H1 (cell line): ENCODE data around the gene F2RL2. TPM values are rescaled to one million over a fixed set of nuclear protein-coding genes. Genes with fewer than 3 reads are reported as not detected.

Source experiments
- CTCF ChIA-PET: fragments of 300-600 bp; sonication (Branson Sonifier 250); formaldehyde crosslinking; loops from one replicate; lab custom pipeline; 2021; ENCODE audit not compliant: partially characterized antibody; lab: Charles Lee
- POLR2A ChIA-PET: fragments of 300-600 bp; sonication (Branson Sonifier 250); formaldehyde crosslinking; loops from one replicate; lab custom pipeline; 2021; ENCODE audit warnings: inconsistent platforms; ENCODE audit not compliant: partially characterized antibody; lab: Charles Lee
- DNase-seq, 2 experiments: peaks; one replicate each; pipeline versions ENCODE4 v3.0.0 to v3.0.0-alpha.2; 2010 to 2022; ENCODE audit warnings: low spot score in 2 of 2, low read depth in 1 of 2, mixed read lengths in 1 of 2
- FAIRE-seq: peaks from 2 replicates; lab custom pipeline; 2011; peaks lifted over from hg19 to GRCh38; lab: Jason Lieb, UNC
- H2AFZ ChIP-seq: 2 replicates; pipeline ENCODE4 v1.8.1; 2012; ENCODE audit warnings: low read length, inconsistent platforms
- H2AK5ac ChIP-seq: 2 replicates; pipeline ENCODE4 v1.6.1; 2013; ENCODE audit warnings: low read depth, low read length
- H2BK120ac ChIP-seq: replicated peaks from 2 replicates; pipeline ENCODE3; 2013; ENCODE audit warnings: low read depth, low read length, inconsistent platforms
- H2BK12ac ChIP-seq: 2 replicates; pipeline ENCODE4 v1.6.1; 2013; ENCODE audit warnings: low read depth, low read length
- H2BK15ac ChIP-seq: 2 replicates; pipeline ENCODE4 v1.6.1; 2013; ENCODE audit warnings: low read length
- H2BK20ac ChIP-seq: 2 replicates; pipeline ENCODE4 v1.6.1; 2013; ENCODE audit warnings: low read length
- H2BK5ac ChIP-seq: 2 replicates; pipeline ENCODE4 v1.6.1; 2013; ENCODE audit warnings: low read depth, low read length
- H3K14ac ChIP-seq: 2 replicates; pipeline ENCODE4 v1.6.1; 2013; ENCODE audit warnings: inconsistent platforms; ENCODE audit not compliant: insufficient read length
- H3K18ac ChIP-seq: 2 replicates; pipeline ENCODE4 v1.6.1; 2013; ENCODE audit warnings: low read length; ENCODE audit errors: extremely low read depth
- H3K23ac ChIP-seq: 2 replicates; pipeline ENCODE4 v1.6.1; 2013; ENCODE audit warnings: inconsistent platforms; ENCODE audit not compliant: insufficient read length
- H3K23me2 ChIP-seq: 2 replicates; pipeline ENCODE4 v1.6.1; 2013; ENCODE audit warnings: low read depth, low read length
- H3K27ac ChIP-seq: 2 replicates; pipeline ENCODE4 v1.6.1; 2011; ENCODE audit warnings: low read depth, low read length, inconsistent platforms
- H3K27me3 ChIP-seq, 4 experiments: replicated peaks in 1 of 4; 1 replicate in 1 of 4; 2 replicates in 3 of 4; pipeline versions ENCODE4 v1.6.1 to v1.8.1; 2011 to 2013; ENCODE audit warnings: low read length in 3 of 4, mild to moderate bottlenecking in 3 of 4, inconsistent platforms in 2 of 4, mixed read lengths in 2 of 4, moderate library complexity in 1 of 4; ENCODE audit not compliant: control insufficient read depth in 3 of 4, insufficient read depth in 3 of 4; ENCODE audit errors: extremely low read depth in 1 of 4
- H3K36me3 ChIP-seq, 4 experiments: 2 replicates each; pipeline versions ENCODE4 v1.6.1 to v1.8.1; 2011 to 2013; ENCODE audit warnings: mild to moderate bottlenecking in 4 of 4, low read length in 3 of 4, moderate library complexity in 2 of 4, control low read depth in 1 of 4, inconsistent platforms in 1 of 4; ENCODE audit not compliant: insufficient read depth in 4 of 4, control insufficient read depth in 2 of 4
- H3K4ac ChIP-seq: replicated peaks from 2 replicates; pipeline ENCODE3; 2013; ENCODE audit warnings: low read length, low read depth, mixed read lengths, inconsistent platforms; ENCODE audit not compliant: insufficient read length
- H3K4me1 ChIP-seq, 4 experiments: replicated peaks in 1 of 4; 1 replicate in 1 of 4; 2 replicates in 3 of 4; pipeline versions ENCODE4 v1.6.1 to v1.8.1; 2011 to 2013; ENCODE audit warnings: low read length in 3 of 4, inconsistent platforms in 2 of 4, mixed read lengths in 1 of 4; ENCODE audit not compliant: insufficient read depth in 4 of 4, control insufficient read depth in 3 of 4
- H3K4me2 ChIP-seq, 2 experiments: 2 replicates each; pipeline versions ENCODE4 v1.6.1 to v1.8.1; 2011 to 2013; ENCODE audit warnings: low read depth in 2 of 2, low read length in 2 of 2, control low read depth in 1 of 2, inconsistent platforms in 1 of 2, mild to moderate bottlenecking in 1 of 2; ENCODE audit not compliant: insufficient read depth in 1 of 2
- H3K4me3 ChIP-seq, 4 experiments: fragments of 200-600, 300-600 bp in 1 of 4; sonication (generic), shearing (Covaris generic), sonication (Bioruptor Twin) in 1 of 4; 2 replicates each; pipeline versions ENCODE4 v1.5.1 to v1.8.1; 2011 to 2016; ENCODE audit warnings: low read length in 4 of 4, low read depth in 3 of 4, control low read depth in 2 of 4, inconsistent platforms in 2 of 4, mild to moderate bottlenecking in 2 of 4, mixed read lengths in 1 of 4, moderate library complexity in 1 of 4; ENCODE audit not compliant: insufficient read depth in 2 of 4; ENCODE audit errors: extremely low read depth in 1 of 4
- H3K56ac ChIP-seq: replicated peaks from 2 replicates; pipeline ENCODE3; 2013; ENCODE audit warnings: low read depth, mild to moderate bottlenecking, mixed read lengths, low read length, inconsistent platforms; ENCODE audit not compliant: insufficient read length
- H3K79me1 ChIP-seq: 2 replicates; pipeline ENCODE4 v1.6.1; 2013; ENCODE audit warnings: low read depth, low read length, control low read depth
- H3K79me2 ChIP-seq, 2 experiments: 2 replicates each; pipeline versions ENCODE4 v1.6.1 to v1.8.1; 2012 to 2013; ENCODE audit warnings: low read length in 2 of 2, mild to moderate bottlenecking in 2 of 2, inconsistent platforms in 1 of 2; ENCODE audit not compliant: insufficient read depth in 2 of 2, control insufficient read depth in 1 of 2
- H3K9ac ChIP-seq, 4 experiments: replicated peaks in 1 of 4; 1 replicate in 1 of 4; 2 replicates in 3 of 4; pipeline versions ENCODE4 v1.6.1 to v1.8.1; 2011 to 2013; ENCODE audit warnings: low read depth in 3 of 4, low read length in 3 of 4, control low read depth in 2 of 4, mild to moderate bottlenecking in 2 of 4, moderate library complexity in 2 of 4, inconsistent platforms in 1 of 4; ENCODE audit errors: extremely low read depth in 1 of 4
- H3K9me3 ChIP-seq, 2 experiments: 2 replicates each; pipeline versions ENCODE4 v1.6.1 to v1.8.1; 2012 to 2013; ENCODE audit warnings: mild to moderate bottlenecking in 2 of 2, moderate library complexity in 2 of 2, control low read depth in 1 of 2, inconsistent platforms in 1 of 2, low read depth in 1 of 2, low read length in 1 of 2, mixed read lengths in 1 of 2; ENCODE audit not compliant: insufficient read depth in 2 of 2
- H4K20me1 ChIP-seq, 2 experiments: replicated peaks in 1 of 2; 2 replicates each; pipeline versions ENCODE3 to v1.8.1; 2011 to 2013; ENCODE audit warnings: inconsistent platforms in 2 of 2, low read length in 2 of 2, mild to moderate bottlenecking in 1 of 2; ENCODE audit not compliant: insufficient read depth in 2 of 2, control insufficient read depth in 1 of 2
- H4K5ac ChIP-seq: 2 replicates; pipeline ENCODE4 v1.6.1; 2013; ENCODE audit warnings: low read length, low read depth, mixed read lengths, inconsistent platforms; ENCODE audit not compliant: insufficient read length
- H4K8ac ChIP-seq: 2 replicates; pipeline ENCODE4 v1.8.0; 2013; ENCODE audit warnings: mild to moderate bottlenecking, moderate library complexity, low read length, inconsistent platforms; ENCODE audit not compliant: insufficient read depth; ENCODE audit errors: extremely low read depth
- H4K91ac ChIP-seq: replicated peaks from 2 replicates; pipeline ENCODE3; 2013; ENCODE audit warnings: low read length, mixed read lengths, inconsistent platforms; ENCODE audit not compliant: insufficient read length
- CBX5 ChIP-seq: fragments of 300-800, 300-1000 bp; sonication (generic); IDR thresholded peaks from 2 replicates; pipeline ENCODE4 v1.7.1; 2016; ENCODE audit warnings: antibody characterized with exemption, low read length, low read depth
- CREB1 ChIP-seq: IDR thresholded peaks from 2 replicates; pipeline ENCODE4 v1.6.1; 2012; ENCODE audit warnings: inconsistent platforms
- JUND ChIP-seq: IDR thresholded peaks from 2 replicates; pipeline ENCODE4 v1.6.1; 2011; ENCODE audit warnings: mild to moderate bottlenecking, improper control_type of control experiment, low read length
- KDM5A ChIP-seq: fragments of 200-600 bp; IDR thresholded peaks from 2 replicates; pipeline ENCODE4 v1.7.1; 2012; ENCODE audit warnings: mild to moderate bottlenecking, low read length, inconsistent platforms, mixed read lengths
- NANOG ChIP-seq: IDR thresholded peaks from 2 replicates; pipeline ENCODE4 v1.6.1; 2011; ENCODE audit warnings: low read length, low read depth, mild to moderate bottlenecking, inconsistent platforms; ENCODE audit not compliant: insufficient read depth, poor library complexity, severe bottlenecking
- RNF2 ChIP-seq: fragments of 200-900, 300-1000 bp; sonication (generic); IDR thresholded peaks from 2 replicates; pipeline ENCODE4 v1.7.1; 2016; ENCODE audit warnings: borderline replicate concordance, low read depth, mild to moderate bottlenecking, antibody characterized with exemption, low read length; ENCODE audit not compliant: poor library complexity, severe bottlenecking; ENCODE audit errors: missing control alignments
- SP1 ChIP-seq: IDR thresholded peaks from 2 replicates; pipeline ENCODE4 v1.6.1; 2011; ENCODE audit warnings: low read depth, low read length
- SP4 ChIP-seq: IDR thresholded peaks from 2 replicates; pipeline ENCODE4 v1.6.1; 2012; ENCODE audit warnings: low read length, inconsistent platforms
- TAF7 ChIP-seq: optimal IDR thresholded peaks from 2 replicates; pipeline ENCODE3; 2011; ENCODE audit warnings: low read depth, mild to moderate bottlenecking, inconsistent platforms, low read length, moderate library complexity, borderline replicate concordance
- ZNF274 ChIP-seq: IDR thresholded peaks from 2 replicates; pipeline ENCODE4 v1.7.0; 2012; ENCODE audit warnings: low read length, borderline replicate concordance; ENCODE audit errors: extremely low read depth
- polyA plus RNA-seq, 7 experiments: library from polyadenylated mRNA; depleted of rRNA in 3 of 7; stranded (reverse) in 5 of 7; unstranded in 2 of 7; fragments of >200 nt in 5 of 7; fragments of 200-250 nt in 2 of 7; gene quantifications; 1 replicate in 5 of 7; 2 replicates in 1 of 7; 4 replicates in 1 of 7; pipeline versions ENCODE4 v1.2.1 to v1.2.3, GENCODE V29; 2011 to 2013; ENCODE audit warnings: missing spikeins in 2 of 7, mixed read lengths in 2 of 7
- total RNA-seq: library from RNA; stranded (reverse); fragmentation: NEBNext Ultra II Directional; extraction: Animal tissue kit (Norgen Biotek cat#: 25700); gene quantifications from 2 replicates; pipeline ENCODE4 v1.2.1, GENCODE V29; 2021
- TF ChIP-seq, protein P1 (sequence below): IDR thresholded peaks from 2 replicates; pipeline ENCODE4 v1.6.1; 2011; ENCODE audit warnings: low read depth, mild to moderate bottlenecking, low read length; ENCODE audit not compliant: insufficient read depth
- TF ChIP-seq, protein P2 (sequence below), 3 experiments: IDR thresholded peaks; 1 replicate in 2 of 3; 2 replicates in 1 of 3; pipeline versions ENCODE4 v1.5.1 to v1.6.1; 2011; ENCODE audit warnings: low read length in 3 of 3, mild to moderate bottlenecking in 3 of 3, inconsistent platforms in 2 of 3, low read depth in 1 of 3, moderate library complexity in 1 of 3; ENCODE audit not compliant: insufficient read depth in 1 of 3; ENCODE audit errors: control extremely low read depth in 1 of 3

F2RL2 gene
- total and polyA plus RNA-seq, 2 of the 8 experiments (the other 6 are each of a cell fraction or from before 2014, with no cell fraction given), result 0.03 to 0.07 TPM

DNA sequence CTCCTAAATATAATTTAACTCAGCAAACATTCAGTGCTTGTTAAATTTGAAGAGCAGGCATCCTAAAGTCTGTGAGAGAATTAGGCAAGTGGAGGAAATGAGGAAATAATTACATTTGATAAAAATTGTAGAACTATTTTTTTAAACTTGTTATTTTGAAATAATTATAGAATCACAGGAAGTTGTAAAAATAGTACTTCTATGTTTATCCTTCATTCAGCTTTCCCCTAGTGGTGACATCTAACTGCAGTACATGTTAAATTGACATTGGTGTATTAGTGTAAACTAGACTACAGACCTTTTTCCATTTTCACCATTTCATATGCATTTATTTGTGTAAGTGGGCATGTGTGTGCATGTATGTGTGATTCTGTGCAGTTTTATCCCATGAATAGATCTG lies 51.6 kb downstream of the F2RL2 start:
- DNase-seq (no peak), FAIRE-seq (no peak)
- Histone ChIP-seq H3K23me2 (no peaks in the 10 kb centered on the region), H2BK15ac (no peak overlapping the region), H2BK5ac (no peak overlapping the region), H3K4me2 (no peak overlapping the region), H3K9me3 (no peaks in the 10 kb centered on the region), H3K4ac (no peak overlapping the region), H3K56ac (no peak overlapping the region), H3K79me1 (no peaks in the 10 kb centered on the region; the same call in 1 of the 2 replicates), H2AFZ (no peak overlapping the region), H4K20me1 (no peaks in the 10 kb centered on the region), H3K9ac (no peak overlapping the region), H3K27me3 (no peaks in the 10 kb centered on the region), H4K5ac (no peak overlapping the region), H3K27ac (no peak overlapping the region), H3K4me3 (no peak overlapping the region), H3K36me3 (no peaks in the 10 kb centered on the region), H2BK12ac (no peak overlapping the region), H3K23ac (no peak overlapping the region), H2AK5ac (no peak overlapping the region), H3K18ac (no peak overlapping the region), H4K91ac (no peak overlapping the region), H4K8ac (no peak overlapping the region), H3K14ac (no peak overlapping the region), H3K4me1 (no peaks in the 10 kb centered on the region), H3K79me2 (no peaks in the 10 kb centered on the region), H2BK20ac (no peak overlapping the region), H2BK120ac (no peak overlapping the region)
- CTCF ChIA-PET, result interaction anchor here (0.6 to 3.0 kb wide), 6 partner anchors 11 to 168 kb away, joined by 3 to 9 read pairs (median 5); partner anchors contain the start of gene IQGAP2
- POLR2A ChIA-PET, result interaction anchor here (1.4 kb wide), 1 partner anchor 11 kb away, joined by 3 read pairs; no protein-coding TSS in a partner anchor
- TF ChIP-seq, protein P1, sequence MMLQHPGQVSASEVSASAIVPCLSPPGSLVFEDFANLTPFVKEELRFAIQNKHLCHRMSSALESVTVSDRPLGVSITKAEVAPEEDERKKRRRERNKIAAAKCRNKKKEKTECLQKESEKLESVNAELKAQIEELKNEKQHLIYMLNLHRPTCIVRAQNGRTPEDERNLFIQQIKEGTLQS, result no peak
- TF ChIP-seq NANOG (no peak), SP1 (no peak), SP4 (no peak), RNF2 (no peak), KDM5A (no peak), CREB1 (no peak), ZNF274 (no peak), CBX5 (no peak), JUND (no peak), TAF7 (no peak)
- TF ChIP-seq, protein P2, sequence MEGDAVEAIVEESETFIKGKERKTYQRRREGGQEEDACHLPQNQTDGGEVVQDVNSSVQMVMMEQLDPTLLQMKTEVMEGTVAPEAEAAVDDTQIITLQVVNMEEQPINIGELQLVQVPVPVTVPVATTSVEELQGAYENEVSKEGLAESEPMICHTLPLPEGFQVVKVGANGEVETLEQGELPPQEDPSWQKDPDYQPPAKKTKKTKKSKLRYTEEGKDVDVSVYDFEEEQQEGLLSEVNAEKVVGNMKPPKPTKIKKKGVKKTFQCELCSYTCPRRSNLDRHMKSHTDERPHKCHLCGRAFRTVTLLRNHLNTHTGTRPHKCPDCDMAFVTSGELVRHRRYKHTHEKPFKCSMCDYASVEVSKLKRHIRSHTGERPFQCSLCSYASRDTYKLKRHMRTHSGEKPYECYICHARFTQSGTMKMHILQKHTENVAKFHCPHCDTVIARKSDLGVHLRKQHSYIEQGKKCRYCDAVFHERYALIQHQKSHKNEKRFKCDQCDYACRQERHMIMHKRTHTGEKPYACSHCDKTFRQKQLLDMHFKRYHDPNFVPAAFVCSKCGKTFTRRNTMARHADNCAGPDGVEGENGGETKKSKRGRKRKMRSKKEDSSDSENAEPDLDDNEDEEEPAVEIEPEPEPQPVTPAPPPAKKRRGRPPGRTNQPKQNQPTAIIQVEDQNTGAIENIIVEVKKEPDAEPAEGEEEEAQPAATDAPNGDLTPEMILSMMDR (IDR thresholded peaks at IDR 0.05; ENCODE audit: control extremely low read depth in 1 of 3, insufficient read depth in 1 of 3, low read depth in 1 of 3, low read length in 3 of 3), result no peak
